Body of pancreas (tissue), 4 donors: ENCODE results near the gene ADAMTS2.

Experiments used
- CTCF ChIP-seq, 7 experiments: fragments of 450-650 bp in 4 of 7; fragments of 200-600 bp in 3 of 7; sonication (generic) in 3 of 7; IDR thresholded peaks; one replicate each; pipeline ENCODE4 v1.5.1; 2016 to 2019; ENCODE audit warnings: antibody characterized with exemption in 7 of 7
- POLR2A ChIP-seq, 3 donors: fragments of 450-650 bp; IDR thresholded peaks; one replicate each; pipeline ENCODE4 v1.6.1; 2016; ENCODE audit warnings: antibody characterized with exemption in 3 of 3, mild to moderate bottlenecking in 2 of 3

GRCh38 chr5:179345433-179346321, at the start of gene ADAMTS2:
- no peak for TF ChIP-seq CTCF (IDR thresholded peaks at IDR 0.05)
- TF ChIP-seq POLR2A (IDR thresholded peaks at IDR 0.05), result no peak
